Spleen (tissue), 7 donors: ENCODE results near the gene MAP3K12.

Source experiments
- POLR2A ChIP-seq, 3 donors: fragments of 450-650 bp; IDR thresholded peaks; one replicate each; pipeline ENCODE4 v1.5.1; 2017; ENCODE audit warnings: antibody characterized with exemption in 3 of 3, mild to moderate bottlenecking in 1 of 3
- POLR2AphosphoS5 ChIP-seq, 3 donors: sonication (generic); formaldehyde crosslinking; IDR thresholded peaks; one replicate each; pipeline ENCODE4 v1.5.1; 2017; ENCODE audit warnings: antibody characterized with exemption in 3 of 3
- TF ChIP-seq, protein P1 (sequence below), 11 experiments: fragments of 200-600 bp in 7 of 11; fragments of 450-650 bp in 4 of 11; sonication (generic) in 4 of 11; IDR thresholded peaks in 8 of 11; conservative IDR thresholded peaks in 3 of 11; 1 replicate in 7 of 11; 2 replicates in 4 of 11; pipeline versions ENCODE4 v1.4.0 to v1.8.0; 2016 to 2021; ENCODE audit warnings: antibody characterized with exemption in 11 of 11, inconsistent platforms in 4 of 11, mild to moderate bottlenecking in 1 of 11
- donor health status: DM: no; HTN: no; CAD: no; lungs with moderate emphysema.
- donor health status: DM: no; HTN: no; CAD: no.
- donor health status: DM: no; HTN: no; CAD: no.

DNA sequence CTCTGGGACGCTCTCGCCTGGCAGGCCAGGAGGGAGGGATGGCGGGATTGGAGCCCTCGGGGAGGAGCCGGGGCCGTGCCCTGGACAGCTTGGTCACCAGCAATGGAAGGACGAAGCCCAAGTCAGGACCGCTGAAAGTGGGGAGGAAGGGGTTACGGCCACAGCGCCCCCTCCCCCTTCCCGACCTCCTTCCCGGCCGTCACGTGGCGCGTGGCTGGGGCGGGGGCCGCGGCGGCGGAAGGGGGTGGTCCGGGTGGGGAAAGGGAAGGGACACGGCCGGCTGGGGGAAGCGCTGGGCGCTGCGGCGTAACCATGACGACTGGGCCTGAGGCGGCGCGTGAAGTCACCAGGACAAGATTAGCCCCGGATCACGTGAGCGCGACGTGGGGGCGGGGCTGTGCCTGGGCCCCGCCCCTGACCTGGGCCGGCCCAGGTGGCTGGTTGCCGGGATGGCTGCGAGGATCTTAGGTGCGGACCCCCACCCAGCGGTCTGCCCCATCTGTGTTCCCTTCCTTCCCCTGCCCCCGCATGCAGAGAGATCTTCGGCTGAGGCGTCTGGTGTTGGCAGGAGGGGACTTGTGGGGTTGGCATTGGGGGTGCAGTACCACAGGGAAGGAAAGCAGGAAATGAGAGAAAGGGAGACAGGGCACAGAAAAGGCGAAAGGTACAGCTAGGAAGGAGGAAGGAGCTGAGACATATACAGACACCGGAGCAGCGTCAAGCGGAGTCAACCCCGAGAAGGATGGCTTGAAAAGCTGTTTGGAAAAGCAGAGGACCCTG is 6.2 kb downstream of the MAP3K12 start:
- TF ChIP-seq POLR2A (IDR thresholded peaks at IDR 0.05) (peak in 1 of 3 donors; percentile 73), POLR2AphosphoS5 (IDR thresholded peaks at IDR 0.05) (peak; percentile 90 to 92 (median 90))
- TF ChIP-seq, protein P1, sequence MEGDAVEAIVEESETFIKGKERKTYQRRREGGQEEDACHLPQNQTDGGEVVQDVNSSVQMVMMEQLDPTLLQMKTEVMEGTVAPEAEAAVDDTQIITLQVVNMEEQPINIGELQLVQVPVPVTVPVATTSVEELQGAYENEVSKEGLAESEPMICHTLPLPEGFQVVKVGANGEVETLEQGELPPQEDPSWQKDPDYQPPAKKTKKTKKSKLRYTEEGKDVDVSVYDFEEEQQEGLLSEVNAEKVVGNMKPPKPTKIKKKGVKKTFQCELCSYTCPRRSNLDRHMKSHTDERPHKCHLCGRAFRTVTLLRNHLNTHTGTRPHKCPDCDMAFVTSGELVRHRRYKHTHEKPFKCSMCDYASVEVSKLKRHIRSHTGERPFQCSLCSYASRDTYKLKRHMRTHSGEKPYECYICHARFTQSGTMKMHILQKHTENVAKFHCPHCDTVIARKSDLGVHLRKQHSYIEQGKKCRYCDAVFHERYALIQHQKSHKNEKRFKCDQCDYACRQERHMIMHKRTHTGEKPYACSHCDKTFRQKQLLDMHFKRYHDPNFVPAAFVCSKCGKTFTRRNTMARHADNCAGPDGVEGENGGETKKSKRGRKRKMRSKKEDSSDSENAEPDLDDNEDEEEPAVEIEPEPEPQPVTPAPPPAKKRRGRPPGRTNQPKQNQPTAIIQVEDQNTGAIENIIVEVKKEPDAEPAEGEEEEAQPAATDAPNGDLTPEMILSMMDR (IDR thresholded peaks at IDR 0.05 in 8 of 11, conservative IDR thresholded peaks at IDR 0.05 in 3 of 11) = no peak
